C4-2B (cell line): ENCODE measurements around the gene SPDYE2B.
"Not testable (repeated sequence)": the region's sequence is repeated elsewhere in the genome, so short reads cannot be mapped to it uniquely, and the experiment has no call there.

Experiments used
- H3K27ac ChIP-seq: fragments of 450-650 bp; 2 replicates; pipeline ENCODE4 v1.5.1; 2017

SPDYE2B gene, protein sequence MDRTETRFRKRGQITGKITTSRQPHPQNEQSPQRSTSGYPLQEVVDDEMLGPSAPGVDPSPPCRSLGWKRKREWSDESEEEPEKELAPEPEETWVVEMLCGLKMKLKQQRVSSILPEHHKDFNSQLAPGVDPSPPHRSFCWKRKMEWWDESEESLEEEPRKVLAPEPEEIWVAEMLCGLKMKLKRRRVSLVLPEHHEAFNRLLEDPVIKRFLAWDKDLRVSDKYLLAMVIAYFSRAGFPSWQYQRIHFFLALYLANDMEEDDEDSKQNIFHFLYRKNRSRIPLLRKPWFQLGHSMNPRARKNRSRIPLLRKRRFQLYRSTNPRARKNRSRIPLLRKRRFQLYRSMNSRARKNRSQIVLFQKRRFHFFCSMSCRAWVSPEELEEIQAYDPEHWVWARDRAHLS

GRCh38 chr7:102649924-102650323, at the start of gene SPDYE2B:
SPDYE2B (plus strand) TSS chr7:102650319; CDS start chr7:102652349, 2,030 bp downstream.
- H3K27ac ChIP-seq = not testable (repeated sequence)

GRCh38 chr7:102602317-102602716, 47.8 kb upstream of the SPDYE2B start:
- not testable (repeated sequence) for H3K27ac ChIP-seq

DNA sequence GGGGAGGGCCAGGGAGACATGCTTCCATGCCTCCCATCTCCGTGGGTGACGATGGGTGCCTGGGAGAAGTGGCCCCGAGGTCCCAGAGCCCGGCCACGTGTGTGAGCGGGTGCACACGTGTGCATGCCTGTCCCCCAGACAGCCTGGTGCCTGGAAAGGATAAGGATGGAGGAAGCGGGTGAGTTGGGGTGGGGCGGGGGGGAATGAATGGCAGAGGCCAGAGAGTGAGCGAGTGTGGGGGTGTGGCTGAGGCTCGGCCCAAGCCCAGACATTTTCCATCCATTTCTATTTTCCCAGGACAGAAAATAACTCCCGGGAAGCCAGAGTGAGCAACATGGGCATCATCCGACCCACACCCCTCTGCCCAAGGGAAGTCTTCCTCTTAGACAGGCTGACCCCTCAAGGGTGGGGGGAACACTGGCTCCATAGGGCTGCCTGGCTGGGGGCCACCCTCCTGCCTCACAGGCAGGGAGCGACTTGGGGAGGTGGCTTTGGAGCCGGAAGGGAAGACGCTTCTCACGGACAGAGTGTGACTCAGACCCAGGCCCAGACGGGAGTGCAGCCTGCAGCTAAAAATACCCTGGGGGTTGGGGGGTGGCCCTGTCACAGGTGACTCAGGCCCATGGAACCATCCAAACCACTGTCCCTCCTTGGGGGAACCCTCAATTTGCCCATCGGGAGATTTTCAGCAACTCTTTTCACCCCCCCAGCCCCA, 45.5 kb upstream of the SPDYE2B start:
- H3K27ac ChIP-seq = not testable (repeated sequence)

- not testable (repeated sequence) for H3K27ac ChIP-seq
Observed at GRCh38 chr7:102606848-102607247, 43.3 kb upstream of the SPDYE2B start.

GRCh38 chr7:102609734-102610133, 40.4 kb upstream of the SPDYE2B start:
- H3K27ac ChIP-seq = not testable (repeated sequence)

DNA sequence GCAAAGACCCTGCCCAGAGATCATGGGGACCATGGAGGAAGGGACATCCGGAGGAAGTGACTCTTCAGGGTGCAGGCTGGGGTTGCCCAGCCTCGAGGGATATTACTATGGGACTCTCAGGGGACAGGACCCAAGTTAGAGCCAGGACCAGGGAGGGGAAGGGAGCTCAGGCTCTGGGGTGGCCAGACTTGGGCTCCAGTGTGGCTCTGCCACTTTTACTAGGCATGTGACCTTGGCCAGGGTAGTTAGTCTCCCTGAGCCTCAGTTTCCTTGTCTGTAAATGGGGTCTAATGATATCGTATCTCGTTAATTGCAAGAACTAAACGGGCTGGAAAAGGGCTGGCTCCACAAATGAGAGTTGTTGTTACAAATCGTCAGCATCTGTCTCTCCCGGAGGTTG, 39.7 kb upstream of the SPDYE2B start:
- H3K27ac ChIP-seq = not testable (repeated sequence)

DNA sequence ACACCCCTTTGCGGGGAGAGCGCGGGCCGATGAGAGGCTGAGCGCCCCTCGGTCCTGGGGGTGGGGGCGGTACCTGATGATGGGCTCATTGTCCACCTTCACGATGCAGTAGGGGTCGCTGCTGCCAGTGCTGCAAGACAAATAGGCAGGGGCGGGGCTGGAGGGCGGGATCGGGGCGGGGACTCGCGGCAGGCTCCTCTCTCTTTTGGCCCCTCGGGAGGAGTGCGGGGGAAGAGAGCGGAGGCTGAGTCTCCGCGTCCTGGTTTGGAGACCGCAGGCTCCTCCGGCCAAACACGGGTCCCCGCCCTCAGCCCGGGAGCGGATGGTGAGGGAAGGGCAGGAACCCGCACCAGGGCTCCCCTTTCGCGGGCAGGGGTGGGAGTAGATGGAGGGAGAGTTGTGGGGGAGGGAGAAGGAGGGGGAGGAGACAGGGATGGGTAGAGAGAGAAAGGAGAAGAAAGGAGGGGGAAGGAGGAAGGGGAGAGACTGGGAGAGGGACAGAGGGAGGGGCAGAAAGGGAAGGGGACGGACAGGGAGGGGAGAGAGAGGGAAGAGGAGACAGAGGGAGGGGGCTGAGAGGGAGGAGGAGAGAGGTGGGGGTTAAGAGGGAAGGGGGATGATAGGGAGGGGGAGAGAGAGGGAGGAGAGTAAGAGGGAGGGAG, 39.0 kb upstream of the SPDYE2B start:
- H3K27ac ChIP-seq = not testable (repeated sequence)

- not testable (repeated sequence) for H3K27ac ChIP-seq
Observed at GRCh38 chr7:102611675-102612325, 38.3 kb upstream of the SPDYE2B start.

GRCh38 chr7:102613575-102614345, 36.4 kb upstream of the SPDYE2B start:
- not testable (repeated sequence) for H3K27ac ChIP-seq

- not testable (repeated sequence) for H3K27ac ChIP-seq
Observed at GRCh38 chr7:102614346-102614697, 35.8 kb upstream of the SPDYE2B start.

DNA sequence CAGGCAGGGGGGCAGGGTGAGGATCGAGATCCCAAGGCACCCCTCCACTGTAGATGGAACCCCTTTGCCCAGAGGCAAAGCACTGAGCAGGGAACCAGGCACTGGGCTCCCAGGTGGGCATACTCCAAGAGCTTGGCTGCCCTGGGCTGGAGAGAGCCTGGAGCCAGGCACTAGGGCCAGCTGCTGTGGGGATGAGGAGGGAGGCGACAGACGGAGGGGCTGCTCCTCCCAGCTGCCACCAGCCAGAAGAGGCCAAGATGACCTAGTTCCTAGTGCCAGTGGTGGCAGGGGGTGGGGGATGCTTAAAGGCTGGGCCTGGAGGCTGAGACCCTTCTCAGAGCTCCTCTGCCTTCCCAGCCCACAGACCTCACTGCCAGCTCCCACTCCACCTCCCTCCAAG, 35.2 kb upstream of the SPDYE2B start:
- H3K27ac ChIP-seq = not testable (repeated sequence)

- H3K27ac ChIP-seq = not testable (repeated sequence)
Observed at GRCh38 chr7:102615930-102616329, 34.2 kb upstream of the SPDYE2B start.

DNA sequence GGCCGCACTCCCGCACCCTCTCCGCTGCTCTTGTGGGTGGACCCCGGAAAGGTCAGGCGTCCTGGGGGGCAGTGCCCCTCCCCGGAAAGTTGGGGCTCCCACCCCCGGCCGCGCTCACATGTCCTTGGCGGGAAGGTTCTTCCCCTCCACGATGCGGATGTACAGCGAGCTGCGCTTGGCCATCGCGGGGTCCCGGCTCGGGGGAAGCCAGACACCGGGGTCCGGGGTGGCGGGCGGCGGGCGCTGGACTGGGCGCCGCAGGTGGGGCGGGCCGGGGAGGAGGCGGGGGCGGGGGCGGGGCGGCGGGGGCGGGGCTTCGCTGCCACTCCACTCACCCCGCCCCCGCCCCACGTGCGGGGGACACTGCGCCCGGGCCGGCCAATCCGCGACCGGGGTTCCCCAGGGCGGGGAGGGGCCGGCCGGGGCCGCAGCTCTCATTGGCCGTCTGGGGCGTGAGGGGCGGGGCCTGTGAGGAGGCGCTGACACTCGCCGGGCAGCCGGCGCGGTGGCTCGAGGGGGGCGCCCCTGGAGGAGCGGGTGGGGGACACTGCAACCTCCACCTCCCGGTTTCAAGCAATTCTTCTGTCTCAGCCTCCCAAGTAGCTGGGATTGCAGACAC, 33.5 kb upstream of the SPDYE2B start, which contains the start of gene RASA4:
TSS of gene RASA4 (minus strand) at position 250 of the 619 bp plus-strand sequence. CDS start at position 183, 67 bp downstream.
- H3K27ac ChIP-seq = not testable (repeated sequence)

DNA sequence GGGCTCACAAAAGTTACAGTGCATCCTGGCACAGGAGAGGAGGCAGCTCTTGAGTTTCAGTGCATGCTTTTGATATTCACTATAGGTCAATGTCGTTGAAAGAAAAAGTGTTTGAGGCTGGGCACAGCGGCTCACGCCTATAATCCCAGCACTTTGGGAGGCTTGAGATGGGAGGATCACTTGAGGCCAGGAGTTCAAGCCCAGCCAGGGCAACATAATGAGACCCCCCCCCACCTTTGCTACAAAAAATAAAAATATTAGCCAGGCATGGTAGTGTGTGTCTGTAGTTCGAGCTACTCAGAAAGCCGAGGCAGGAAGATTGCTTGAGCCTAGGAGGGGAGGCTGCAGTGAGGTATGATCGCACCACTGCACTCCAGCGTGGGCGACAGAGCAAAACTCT, 32.0 kb upstream of the SPDYE2B start:
- H3K27ac ChIP-seq = not testable (repeated sequence)

DNA sequence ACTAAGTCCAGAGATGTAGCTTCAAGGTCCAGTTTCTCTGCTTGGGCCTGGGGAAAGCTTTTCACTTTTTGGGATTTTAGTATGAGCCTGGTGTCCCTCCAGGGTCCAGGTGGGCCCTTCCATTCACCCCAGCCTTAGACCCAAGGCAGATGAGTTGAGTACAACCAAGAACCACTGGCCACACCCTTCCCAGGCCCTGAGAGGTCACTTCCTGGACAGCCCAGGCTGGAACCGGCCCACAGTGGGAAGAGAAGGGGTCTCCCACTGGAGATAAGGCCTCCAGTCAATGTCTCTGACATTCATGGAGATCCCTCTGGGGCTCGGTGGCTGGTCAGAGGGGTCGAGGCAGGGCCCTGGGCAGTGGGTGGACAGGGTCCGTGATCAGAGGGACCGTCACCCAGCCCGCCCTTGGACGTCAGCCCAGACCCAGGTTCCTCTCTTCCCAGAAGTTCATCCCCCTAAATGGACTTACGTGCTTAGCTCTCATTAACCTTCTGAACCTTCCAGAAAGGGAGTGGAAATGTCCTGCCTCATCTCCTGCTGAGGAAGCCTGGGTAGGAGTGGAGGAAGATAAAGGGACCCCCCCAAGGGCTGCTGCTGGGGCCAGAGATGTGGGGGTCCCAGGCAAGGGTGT, 22.7 kb upstream of the SPDYE2B start:
- H3K27ac ChIP-seq = not testable (repeated sequence)

GRCh38 chr7:102630622-102631021, 19.5 kb upstream of the SPDYE2B start:
- not testable (repeated sequence) for H3K27ac ChIP-seq

- not testable (repeated sequence) for H3K27ac ChIP-seq
Observed at GRCh38 chr7:102634299-102634698, 15.8 kb upstream of the SPDYE2B start.

- not testable (repeated sequence) for H3K27ac ChIP-seq
Observed at GRCh38 chr7:102635354-102635753, 14.8 kb upstream of the SPDYE2B start.

DNA sequence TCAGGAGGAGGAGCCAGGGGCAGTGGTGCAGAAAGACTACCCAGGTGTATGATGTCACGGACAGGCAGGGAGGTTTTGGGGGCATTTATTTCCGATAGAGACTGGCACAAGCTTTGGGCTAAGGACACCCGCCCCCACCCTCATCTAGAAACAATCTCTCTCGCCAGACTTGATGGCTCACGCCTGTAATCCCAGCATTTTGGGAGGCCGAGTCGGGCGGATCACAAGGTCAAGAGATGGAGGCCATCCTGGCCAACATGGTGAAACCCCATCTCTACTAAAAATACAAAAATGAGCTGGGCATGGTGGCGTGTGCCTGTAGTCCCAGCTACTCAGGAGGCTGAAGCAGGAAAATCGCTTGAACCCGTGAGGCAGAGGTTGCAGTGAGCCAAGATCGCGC, 13.2 kb upstream of the SPDYE2B start:
- H3K27ac ChIP-seq = not testable (repeated sequence)

DNA sequence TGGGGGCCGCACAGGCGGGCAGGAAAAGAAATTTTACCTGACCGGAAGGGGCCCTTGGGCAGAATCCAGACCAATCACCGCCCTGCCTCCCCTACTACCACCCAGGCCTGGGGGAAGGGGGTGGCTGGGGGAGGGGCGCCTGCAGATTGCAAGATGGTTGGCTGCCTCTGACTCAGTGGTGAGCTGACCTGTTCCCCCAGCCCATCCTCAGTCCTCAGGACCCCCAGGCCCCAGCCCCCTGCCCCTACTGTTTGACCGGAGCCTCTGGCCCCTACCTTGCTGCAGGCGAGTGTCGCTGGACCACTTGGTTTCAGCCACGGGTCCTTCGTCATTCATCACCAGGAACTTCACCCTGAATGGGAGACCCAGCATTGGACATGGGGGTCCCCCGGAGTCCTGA, 11.3 kb upstream of the SPDYE2B start:
- H3K27ac ChIP-seq = not testable (repeated sequence)
